ENCODE measurements around the gene NRM. TPM values are rescaled to one million over a fixed set of nuclear protein-coding genes. Genes with fewer than 3 reads are reported as not detected.
"Not testable (repeated sequence)": the region's sequence is repeated elsewhere in the genome, so short reads cannot be mapped to it uniquely, and the experiment has no call there.

Gene NRM
- total RNA-seq, 2 experiments from 2014 or later: 31.6 to 32.7 TPM

GRCh38 chr6:30682143-30683117, 8.4 kb downstream of the NRM start:
- Mint-ChIP-seq H3K36me3 (peaks cover 80% of the 10 kb centered on the region), H3K9me3 (no peaks in the 10 kb centered on the region), H3K4me3 (peak overlapping the region; percentile 100), H3K27me3 (no peaks in the 10 kb centered on the region), H3K27ac (peak overlapping the region; percentile 99), H3K4me1 (ENCODE audit: low read depth) (peaks cover 11% of the 10 kb centered on the region)
- ChIA-PET POLR2A (interaction anchor here (0.5 to 14.8 kb wide), 8 partner anchors 8 to 191 kb away, joined by 3 to 209 read pairs (median 4); partner anchors contain the start of genes ABCF1, DHX16, MDC1 and NRM), CTCF (interaction anchor here (0.6 to 19.8 kb wide), 5 partner anchors 9 to 387 kb away, joined by 3 to 628 read pairs (median 3); partner anchors contain the start of genes MDC1, MRPS18B, NRM and TUBB)
- intact Hi-C loops (cut with micrococcal nuclease): loop anchor here (1.0 to 5.0 kb wide), 8 partner anchors 9 to 194 kb away; partner anchors contain the start of genes ABCF1, DHX16, GNL1 and HLA-E
- DNase-seq: peak; percentile 95

DNA sequence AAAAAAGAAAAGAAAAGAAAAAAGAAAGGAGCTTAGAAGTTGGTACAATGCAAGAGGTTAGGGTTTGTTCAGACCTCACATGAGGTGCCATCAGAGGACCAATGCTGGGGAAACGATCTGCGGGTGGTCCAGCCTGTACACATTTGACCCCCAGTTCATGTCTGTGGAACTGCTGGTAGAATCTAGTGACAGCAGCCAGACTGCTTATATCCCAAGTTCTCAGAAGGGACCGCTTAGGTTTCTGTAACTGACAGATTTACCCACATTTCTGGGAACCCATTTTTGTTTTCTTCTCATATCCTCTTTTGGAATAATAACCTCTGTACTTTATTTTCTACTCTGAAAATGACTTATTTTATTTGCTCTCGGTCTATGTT, 9.0 kb downstream of the NRM start:
- ChIA-PET CTCF (interaction anchor here (0.6 to 19.8 kb wide), 6 partner anchors 9 to 388 kb away, joined by 3 to 628 read pairs (median 3); partner anchors contain the start of genes MDC1, MRPS18B, NRM and TUBB), POLR2A (interaction anchor here (0.5 to 14.8 kb wide), 8 partner anchors 9 to 191 kb away, joined by 3 to 209 read pairs (median 6); partner anchors contain the start of genes ABCF1, IER3, MDC1 and NRM)
- intact Hi-C loops (cut with micrococcal nuclease): loop anchor here (1.0 to 5.0 kb wide), 8 partner anchors 8 to 193 kb away; partner anchors contain the start of genes ABCF1, DHX16, GNL1 and HLA-E
- Mint-ChIP-seq H3K9me3 (no peaks in the 10 kb centered on the region), H3K36me3 (peaks cover 85% of the 10 kb centered on the region), H3K27ac (peak overlapping the region; percentile 99), H3K4me3 (peak overlapping the region; percentile 100), H3K4me1 (ENCODE audit: low read depth) (peaks cover 11% of the 10 kb centered on the region), H3K27me3 (no peaks in the 10 kb centered on the region)
- DNase-seq: no peak

DNA sequence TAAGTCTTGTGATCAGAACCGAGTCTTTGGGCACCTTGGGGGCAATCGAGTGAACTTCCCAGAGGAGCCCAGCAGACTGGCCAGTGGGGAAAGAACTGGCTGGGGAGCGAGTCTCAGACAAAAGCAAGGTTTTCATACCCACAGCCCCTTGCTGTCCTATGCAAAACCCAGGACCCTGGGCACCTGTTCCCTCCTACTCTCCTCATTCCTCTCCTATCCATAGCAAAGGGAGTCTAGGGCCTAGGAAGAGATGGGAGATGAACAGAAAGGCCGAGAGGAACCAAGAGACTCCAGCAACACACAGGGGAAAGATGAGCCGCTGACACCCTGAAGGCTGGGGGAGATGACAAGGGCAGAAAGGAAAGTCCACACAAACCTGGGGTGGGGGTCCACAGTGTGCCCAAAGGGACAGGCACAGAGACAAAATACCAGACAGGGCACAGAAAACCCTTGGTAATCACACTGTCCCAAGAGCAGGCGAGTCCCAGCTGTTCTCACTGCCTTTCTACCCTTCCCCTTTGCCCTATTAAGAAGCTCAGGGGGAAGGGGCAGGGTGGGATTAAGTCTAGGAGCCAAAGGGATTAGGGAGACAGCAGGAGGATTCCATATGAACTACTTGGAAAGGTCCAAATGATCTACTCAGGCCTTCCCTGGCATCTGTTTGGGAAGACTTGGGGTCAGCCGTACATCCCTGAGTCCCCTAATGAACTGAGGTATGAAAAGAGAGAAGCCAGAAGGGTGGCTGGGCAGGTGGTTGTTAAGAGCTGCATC, 10.8 kb downstream of the NRM start:
- H3K4me1 Mint-ChIP-seq (ENCODE audit: low read depth): peaks cover 16% of the 10 kb centered on the region
- DNase-seq: peak; percentile 18
- ChIA-PET CTCF (interaction anchor here (0.6 to 19.8 kb wide), 14 partner anchors 10 to 407 kb away, joined by 3 to 628 read pairs (median 4); partner anchors contain the start of genes MDC1, MRPS18B, NRM and PPP1R10), POLR2A (interaction anchor here (1.1 to 14.8 kb wide), 8 partner anchors 11 to 65 kb away, joined by 4 to 209 read pairs (median 10); partner anchors contain the start of genes IER3, MDC1, MRPS18B and NRM)
- intact Hi-C loops (cut with micrococcal nuclease): loop anchor here (1.0 to 5.0 kb wide), 5 partner anchors 10 to 197 kb away; partner anchors contain the start of genes ABCF1, GNL1, NRM and PRR3
- peak overlapping the region; percentile 99 for H3K27ac Mint-ChIP-seq
- H3K27me3 Mint-ChIP-seq: no peaks in the 10 kb centered on the region
- no peaks in the 10 kb centered on the region for H3K9me3 Mint-ChIP-seq
- peak overlapping the region; percentile 100 for H3K4me3 Mint-ChIP-seq
- peaks cover 78% of the 10 kb centered on the region for H3K36me3 Mint-ChIP-seq

- Mint-ChIP-seq H3K36me3 (peaks cover 71% of the 10 kb centered on the region), H3K27me3 (no peaks in the 10 kb centered on the region), H3K4me1 (ENCODE audit: low read depth) (peaks cover 16% of the 10 kb centered on the region), H3K4me3 (peak overlapping the region; percentile 100), H3K9me3 (no peaks in the 10 kb centered on the region), H3K27ac (peak overlapping the region; percentile 99)
- CTCF ChIA-PET: interaction anchor here (0.6 to 19.8 kb wide), 35 partner anchors 9 to 408 kb away, joined by 3 to 628 read pairs (median 4); partner anchors contain the start of genes ATAT1, MDC1, MRPS18B and NRM
- DNase-seq: peak; percentile 94
- intact Hi-C loops (cut with micrococcal nuclease): loop anchor here (1.0 to 2.0 kb wide), 3 partner anchors 11 to 198 kb away; partner anchors contain the start of gene NRM
- POLR2A ChIA-PET: interaction anchor here (1.1 to 14.8 kb wide), 6 partner anchors 12 to 61 kb away, joined by 3 to 209 read pairs (median 6); partner anchors contain the start of genes MDC1, MRPS18B, NRM and PPP1R10
Observed at GRCh38 chr6:30678964-30679726, 11.6 kb downstream of the NRM start.

DNA sequence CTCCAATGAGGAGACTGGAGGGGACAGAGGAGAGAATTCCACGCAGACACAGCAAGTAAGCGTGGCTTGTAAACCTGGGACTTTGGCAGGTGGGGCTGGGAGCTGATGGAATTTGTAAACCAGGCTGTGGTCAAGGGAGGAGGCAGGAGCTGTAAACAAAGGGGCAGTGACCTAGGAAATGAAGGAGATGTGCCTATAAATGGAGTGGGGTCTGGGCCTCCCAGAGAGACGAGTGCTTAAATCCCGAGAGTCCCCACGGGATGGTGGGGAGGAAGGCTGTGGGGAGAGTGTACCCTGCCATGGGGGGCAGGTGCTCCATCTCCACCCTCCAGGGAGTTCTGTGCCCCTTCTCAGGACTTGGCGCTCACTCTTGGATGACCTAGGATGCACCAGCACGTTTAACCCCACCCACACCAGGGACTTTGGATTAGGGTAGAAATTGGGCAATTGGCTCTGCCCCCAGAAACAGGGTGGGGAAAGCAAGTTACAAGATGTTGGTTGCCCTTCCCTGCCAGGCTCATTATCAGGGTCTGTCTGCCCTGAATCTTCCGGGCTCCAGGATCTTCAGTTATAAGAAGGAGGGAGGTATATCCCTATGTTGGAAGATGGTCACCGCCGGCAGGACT, 14.0 kb downstream of the NRM start:
- H3K27me3 Mint-ChIP-seq: no peaks in the 10 kb centered on the region
- no peak for DNase-seq
- CTCF ChIA-PET: interaction anchor here (19.8 kb wide), 1 partner anchor 50 kb away, joined by 628 read pairs; the partner anchor contains the start of genes MDC1 and TUBB
- H3K27ac Mint-ChIP-seq: no peak overlapping the region
- intact Hi-C loops (cut with micrococcal nuclease): no loop called here
- no peak overlapping the region for H3K4me3 Mint-ChIP-seq
- H3K36me3 Mint-ChIP-seq: peaks cover 50% of the 10 kb centered on the region
- H3K4me1 Mint-ChIP-seq (ENCODE audit: low read depth): peaks cover 25% of the 10 kb centered on the region
- H3K9me3 Mint-ChIP-seq: no peaks in the 10 kb centered on the region
- POLR2A ChIA-PET: interaction anchor here (1.2 kb wide), 1 partner anchor 45 kb away, joined by 3 read pairs; no protein-coding TSS in a partner anchor

DNA sequence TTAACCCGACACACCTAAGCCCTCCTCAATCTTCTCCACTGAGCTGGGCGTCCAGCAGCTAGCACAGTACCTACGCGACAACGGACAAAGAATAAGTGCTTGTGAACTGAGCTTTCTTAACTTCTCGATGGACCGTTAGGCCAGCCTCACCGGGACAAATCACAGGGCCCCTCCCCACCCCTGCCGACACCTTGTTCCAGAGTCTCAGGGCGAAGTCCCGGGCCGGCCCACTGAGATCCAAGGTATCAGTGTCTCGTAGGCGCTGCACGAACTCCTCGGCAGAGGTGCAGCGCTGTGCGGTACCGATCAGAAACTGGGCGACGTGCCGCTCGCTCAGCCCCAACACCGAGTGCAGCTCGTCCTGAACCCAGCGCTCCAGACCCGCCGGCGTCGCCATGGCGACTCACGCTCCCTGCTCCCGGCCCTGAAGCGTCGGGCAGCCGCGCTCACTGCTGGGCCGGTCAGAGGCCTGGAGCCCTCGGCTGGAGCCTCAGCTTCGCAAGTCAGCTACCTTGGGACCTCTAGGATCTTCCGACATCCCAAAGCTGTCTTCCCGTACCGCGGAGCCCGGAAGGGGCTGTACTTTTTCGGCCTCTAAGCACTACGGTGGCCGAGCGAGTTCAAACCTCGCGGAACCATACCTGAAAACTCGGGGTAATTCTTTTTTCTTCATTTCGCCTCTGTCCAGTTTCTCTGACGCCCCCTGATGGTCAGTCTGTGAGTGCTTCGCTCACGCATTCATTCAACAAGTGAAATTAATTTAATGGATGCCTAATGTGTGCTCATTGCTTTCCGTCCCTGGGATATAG, 18.1 kb downstream of the NRM start, which contains the start of gene DHX16:
DHX16 (minus strand) TSS at position 562 of the 809 bp plus-strand sequence; CDS start at position 397, 165 bp downstream.
- no peaks in the 10 kb centered on the region for H3K9me3 Mint-ChIP-seq
- H3K27me3 Mint-ChIP-seq: no peaks in the 10 kb centered on the region
- peaks cover 30% of the 10 kb centered on the region for H3K4me1 Mint-ChIP-seq (ENCODE audit: low read depth)
- DNase-seq: peak; percentile 93
- ChIA-PET CTCF (interaction anchor here (0.8 to 19.8 kb wide), 15 partner anchors 11 to 415 kb away, joined by 3 to 628 read pairs (median 4); partner anchors contain the start of genes MDC1, MRPS18B and TUBB), POLR2A (interaction anchor here (0.8 to 1.7 kb wide), 7 partner anchors 8 to 58 kb away, joined by 3 to 5 read pairs (median 4); partner anchors contain the start of genes MDC1 and MRPS18B)
- H3K27ac Mint-ChIP-seq: peak within 1 kb of the TSS; percentile 84
- H3K4me3 Mint-ChIP-seq: peak within 1 kb of the TSS; percentile 91
- intact Hi-C loops (cut with micrococcal nuclease): loop anchor here (1.0 to 2.0 kb wide), 4 partner anchors 10 to 190 kb away; partner anchors contain the start of genes C6orf136, MRPS18B and PPP1R10
- peaks cover 23% of the 10 kb centered on the region for H3K36me3 Mint-ChIP-seq

DNA sequence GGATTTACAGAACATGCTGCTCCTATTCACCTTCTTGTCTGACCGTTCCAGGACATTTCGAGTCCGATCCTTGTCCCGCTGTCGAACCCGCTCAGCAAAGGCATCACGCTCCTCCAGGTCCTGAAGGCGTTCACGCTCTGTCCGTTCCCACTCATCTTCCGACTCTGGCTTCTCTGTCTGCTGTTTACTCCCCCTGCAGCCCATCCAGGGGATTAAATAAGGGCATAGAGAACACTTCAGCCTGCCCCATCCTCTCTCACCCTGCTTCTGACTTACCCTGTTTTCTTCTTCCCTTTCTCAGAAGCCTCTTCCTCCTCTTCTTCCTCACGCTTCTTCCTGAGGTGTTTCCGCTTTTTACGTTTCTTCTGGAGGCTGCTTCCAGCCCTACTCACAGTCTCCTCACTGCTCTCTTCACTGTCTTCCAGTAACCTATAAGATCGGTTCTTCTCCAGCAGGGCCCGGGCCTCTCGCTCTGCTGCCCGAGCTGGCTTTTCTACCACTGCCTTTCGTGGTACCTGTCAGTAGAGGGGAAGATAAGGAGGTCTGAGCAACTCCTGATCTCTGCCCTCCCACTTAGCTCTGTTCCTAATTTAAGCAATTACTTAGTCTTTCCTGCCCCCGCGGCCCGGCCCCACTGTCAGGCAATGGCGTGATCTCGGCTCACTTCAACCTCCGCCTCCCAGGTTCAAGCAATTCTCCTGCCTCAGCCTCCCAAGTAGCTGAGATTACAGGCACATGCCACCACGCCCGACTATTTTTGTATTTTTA, 19.8 kb downstream of the NRM start:
- no peak overlapping the region for H3K27ac Mint-ChIP-seq
- intact Hi-C loops (cut with micrococcal nuclease): no loop called here
- H3K27me3 Mint-ChIP-seq: no peaks in the 10 kb centered on the region

DNA sequence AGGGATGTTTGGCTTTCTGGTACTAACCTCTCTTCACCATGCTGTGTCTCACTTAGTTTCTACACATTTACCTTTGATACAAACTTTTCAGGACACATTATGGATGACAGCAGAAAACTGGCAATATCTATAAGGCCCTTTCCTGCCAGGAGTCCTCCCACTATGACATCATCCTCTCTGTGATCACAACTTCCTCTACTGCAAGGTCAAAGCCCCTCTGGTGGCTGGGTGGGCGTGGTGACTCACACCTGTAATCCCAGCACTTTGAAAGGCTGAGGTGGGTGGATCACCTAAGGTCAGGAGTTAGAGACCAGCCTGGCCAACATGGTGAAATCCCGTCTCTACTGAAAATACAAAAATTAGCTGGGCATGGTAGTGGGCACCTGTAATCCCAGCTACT, 24.5 kb downstream of the NRM start:
- Mint-ChIP-seq H3K4me1 (ENCODE audit: low read depth) (peaks cover 21% of the 10 kb centered on the region), H3K36me3 (peaks cover 47% of the 10 kb centered on the region), H3K27ac (peak overlapping the region; percentile 73)
- H3K9me3 Mint-ChIP-seq; intact Hi-C loops (cut with micrococcal nuclease); H3K4me3 Mint-ChIP-seq; H3K27me3 Mint-ChIP-seq; CTCF ChIA-PET; POLR2A ChIA-PET: not testable (repeated sequence)
- DNase-seq: peak; percentile 73

More for the DNA sequence above, 19.8 kb downstream of the NRM start:
- DNase-seq: no peak
- Mint-ChIP-seq H3K4me1 (ENCODE audit: low read depth) (peaks cover 33% of the 10 kb centered on the region), H3K9me3 (no peaks in the 10 kb centered on the region), H3K36me3 (peaks cover 14% of the 10 kb centered on the region), H3K4me3 (peak overlapping the region; percentile 91)
- POLR2A ChIA-PET: no interaction called here
- CTCF ChIA-PET: interaction anchor here (1.5 to 19.8 kb wide), 2 partner anchors 56 to 126 kb away, joined by 4 to 628 read pairs; partner anchors contain the start of genes MDC1 and TUBB

Data from activated CD4-positive, alpha-beta memory T cell treated with anti-CD3 and anti-CD28 coated beads for 36 hours (primary cell).